ENCODE results near the gene PRKAR1A. TPM values are rescaled to one million over a fixed set of nuclear protein-coding genes. Genes with fewer than 3 reads are reported as not detected.

The PRKAR1A gene
- total and polyA plus RNA-seq, 12 donors, result 170 to 1,378 (median 783) TPM

DNA sequence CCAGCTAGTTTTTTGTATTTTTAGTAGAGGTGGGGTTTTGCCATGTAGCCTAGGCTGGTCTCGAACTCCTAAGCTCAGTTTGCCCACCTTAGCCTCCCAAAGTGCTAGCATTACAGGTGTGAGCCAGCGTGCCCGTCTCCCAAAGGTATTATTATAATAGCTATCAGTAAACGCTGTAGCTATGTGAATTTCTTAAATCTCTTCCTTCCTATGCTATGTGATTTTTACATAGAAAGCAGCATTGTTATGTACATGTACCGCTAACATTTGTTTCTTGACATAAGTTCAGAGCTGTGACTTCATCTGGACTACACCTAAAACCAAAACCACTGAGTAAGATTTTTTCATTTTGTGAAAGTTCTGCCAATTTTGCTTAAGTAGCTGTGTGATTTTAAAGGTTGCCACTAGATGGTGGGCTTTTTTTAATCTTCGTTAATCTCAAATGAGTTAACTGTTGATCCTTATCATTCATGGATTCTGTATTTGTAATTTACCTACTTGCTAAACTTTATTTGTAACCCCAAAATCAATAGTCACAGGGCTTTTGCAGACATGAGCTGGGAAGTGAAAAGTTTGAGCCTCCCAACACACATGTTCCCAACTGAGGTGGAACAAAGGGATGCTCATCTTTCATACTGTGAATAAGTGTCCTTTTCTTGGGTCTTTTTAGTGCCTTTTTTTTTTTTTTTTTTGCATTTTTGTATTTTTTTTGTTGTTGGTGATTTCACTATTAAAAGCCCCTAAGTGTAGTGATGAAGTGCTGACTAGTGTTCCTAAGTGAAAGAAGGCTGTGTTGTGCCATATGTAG, 21.9 kb downstream of the PRKAR1A start:
- DNase-seq, result no peak
- Histone ChIP-seq H3K36me3 (peaks cover 0 to 100% (median 57%) of the 10 kb centered on the region in 9 donors), H3K27ac (peak overlapping the region in 5 of 10 donors; percentile 11 to 59 (median 23)), H3K4me1 (peaks cover 0 to 70% (median 11%) of the 10 kb centered on the region in 9 donors), H3K4me3 (no peak overlapping the region), H3K27me3 (no peaks in the 10 kb centered on the region), H3K9me3 (no peaks in the 10 kb centered on the region)
- TF ChIP-seq, protein P1, sequence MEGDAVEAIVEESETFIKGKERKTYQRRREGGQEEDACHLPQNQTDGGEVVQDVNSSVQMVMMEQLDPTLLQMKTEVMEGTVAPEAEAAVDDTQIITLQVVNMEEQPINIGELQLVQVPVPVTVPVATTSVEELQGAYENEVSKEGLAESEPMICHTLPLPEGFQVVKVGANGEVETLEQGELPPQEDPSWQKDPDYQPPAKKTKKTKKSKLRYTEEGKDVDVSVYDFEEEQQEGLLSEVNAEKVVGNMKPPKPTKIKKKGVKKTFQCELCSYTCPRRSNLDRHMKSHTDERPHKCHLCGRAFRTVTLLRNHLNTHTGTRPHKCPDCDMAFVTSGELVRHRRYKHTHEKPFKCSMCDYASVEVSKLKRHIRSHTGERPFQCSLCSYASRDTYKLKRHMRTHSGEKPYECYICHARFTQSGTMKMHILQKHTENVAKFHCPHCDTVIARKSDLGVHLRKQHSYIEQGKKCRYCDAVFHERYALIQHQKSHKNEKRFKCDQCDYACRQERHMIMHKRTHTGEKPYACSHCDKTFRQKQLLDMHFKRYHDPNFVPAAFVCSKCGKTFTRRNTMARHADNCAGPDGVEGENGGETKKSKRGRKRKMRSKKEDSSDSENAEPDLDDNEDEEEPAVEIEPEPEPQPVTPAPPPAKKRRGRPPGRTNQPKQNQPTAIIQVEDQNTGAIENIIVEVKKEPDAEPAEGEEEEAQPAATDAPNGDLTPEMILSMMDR (IDR thresholded peaks at IDR 0.05), result peak in 7 of 9 donors; percentile 6 to 47 (median 43)
- intact Hi-C loops (cut with DNase I), result loop anchor here in 3 of 10 donors (5.0 to 10.0 kb wide), 3 partner anchors 61 to 231 kb away; no protein-coding TSS in a partner anchor
- ATAC-seq, result no peak
- WGBS, 2 donors, result 70 to 75% methylated on average over 6 of the region's 6 CpGs

DNA sequence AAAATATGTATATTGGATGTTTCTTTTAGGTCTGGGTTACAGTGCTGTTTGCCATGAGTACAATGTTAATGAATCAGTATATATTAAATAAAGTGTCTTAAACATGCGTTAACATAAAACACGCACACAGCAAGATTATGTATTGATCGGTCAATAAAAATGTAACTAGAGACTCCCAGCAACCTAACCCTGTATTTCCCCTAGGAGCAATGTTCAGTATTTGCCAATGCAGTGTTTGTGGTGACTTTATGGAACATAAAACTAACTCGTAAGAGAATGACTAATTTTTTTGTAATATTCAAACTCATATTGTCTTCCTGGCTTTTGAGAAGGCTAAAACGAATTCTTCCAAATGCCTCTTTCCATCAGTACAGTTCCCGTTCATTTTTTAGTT, 22.5 kb downstream of the PRKAR1A start:
- ATAC-seq, result no peak
- 90 to 92% methylated on average over 6 of the region's 6 CpGs for WGBS, 2 donors
- TF ChIP-seq, protein P1 (IDR thresholded peaks at IDR 0.05), result no peak
- DNase-seq, result no peak
- no peaks in the 10 kb centered on the region for H3K27me3 ChIP-seq
- no peak overlapping the region for H3K4me3 ChIP-seq
- H3K9me3 ChIP-seq, result no peaks in the 10 kb centered on the region
- H3K4me1 ChIP-seq, result peaks cover 0 to 69% (median 11%) of the 10 kb centered on the region in 9 donors
- H3K36me3 ChIP-seq, result peaks cover 0 to 100% (median 54%) of the 10 kb centered on the region in 9 donors
- peak overlapping the region in 1 of 10 donors; percentile 59 for H3K27ac ChIP-seq
- intact Hi-C loops (cut with DNase I), result loop anchor here in 4 of 10 donors (5.0 to 10.0 kb wide), 5 partner anchors 60 to 230 kb away; no protein-coding TSS in a partner anchor

DNA sequence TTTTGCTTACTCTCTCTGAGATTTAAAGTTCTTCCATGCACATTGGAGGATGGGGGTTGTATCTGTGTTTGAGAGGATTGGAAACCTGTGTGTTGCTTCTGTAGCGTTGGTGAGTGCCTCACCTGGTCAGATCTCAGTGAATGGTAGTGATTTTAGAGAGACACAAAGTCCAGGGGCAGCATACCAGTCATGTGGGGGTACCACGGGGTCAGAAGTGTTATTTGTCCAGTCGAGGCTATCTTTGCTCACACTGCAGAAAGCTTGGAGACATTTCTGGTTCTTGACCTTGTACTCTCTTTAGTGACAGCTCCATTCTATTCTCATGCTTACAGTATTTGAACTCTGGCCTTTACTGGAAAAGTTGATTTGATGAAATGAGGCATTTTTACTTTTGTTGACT, 23.7 kb downstream of the PRKAR1A start:
- H3K27me3 ChIP-seq, result no peaks in the 10 kb centered on the region
- H3K4me3 ChIP-seq, result no peak overlapping the region
- TF ChIP-seq, protein P1 (IDR thresholded peaks at IDR 0.05), result no peak
- peaks cover 0 to 69% (median 19%) of the 10 kb centered on the region in 9 donors for H3K4me1 ChIP-seq
- no peak for ATAC-seq
- no peak for DNase-seq
- 52 to 60% methylated on average over 3 of the region's 3 CpGs for WGBS, 2 donors
- peaks cover 0 to 100% (median 50%) of the 10 kb centered on the region in 9 donors for H3K36me3 ChIP-seq
- intact Hi-C loops (cut with DNase I), result loop anchor here in 4 of 10 donors (5.0 to 10.0 kb wide), 4 partner anchors 59 to 229 kb away; no protein-coding TSS in a partner anchor
- H3K9me3 ChIP-seq, result no peaks in the 10 kb centered on the region
- H3K27ac ChIP-seq, result peak overlapping the region in 5 of 10 donors; percentile 9 to 59 (median 25)

DNA sequence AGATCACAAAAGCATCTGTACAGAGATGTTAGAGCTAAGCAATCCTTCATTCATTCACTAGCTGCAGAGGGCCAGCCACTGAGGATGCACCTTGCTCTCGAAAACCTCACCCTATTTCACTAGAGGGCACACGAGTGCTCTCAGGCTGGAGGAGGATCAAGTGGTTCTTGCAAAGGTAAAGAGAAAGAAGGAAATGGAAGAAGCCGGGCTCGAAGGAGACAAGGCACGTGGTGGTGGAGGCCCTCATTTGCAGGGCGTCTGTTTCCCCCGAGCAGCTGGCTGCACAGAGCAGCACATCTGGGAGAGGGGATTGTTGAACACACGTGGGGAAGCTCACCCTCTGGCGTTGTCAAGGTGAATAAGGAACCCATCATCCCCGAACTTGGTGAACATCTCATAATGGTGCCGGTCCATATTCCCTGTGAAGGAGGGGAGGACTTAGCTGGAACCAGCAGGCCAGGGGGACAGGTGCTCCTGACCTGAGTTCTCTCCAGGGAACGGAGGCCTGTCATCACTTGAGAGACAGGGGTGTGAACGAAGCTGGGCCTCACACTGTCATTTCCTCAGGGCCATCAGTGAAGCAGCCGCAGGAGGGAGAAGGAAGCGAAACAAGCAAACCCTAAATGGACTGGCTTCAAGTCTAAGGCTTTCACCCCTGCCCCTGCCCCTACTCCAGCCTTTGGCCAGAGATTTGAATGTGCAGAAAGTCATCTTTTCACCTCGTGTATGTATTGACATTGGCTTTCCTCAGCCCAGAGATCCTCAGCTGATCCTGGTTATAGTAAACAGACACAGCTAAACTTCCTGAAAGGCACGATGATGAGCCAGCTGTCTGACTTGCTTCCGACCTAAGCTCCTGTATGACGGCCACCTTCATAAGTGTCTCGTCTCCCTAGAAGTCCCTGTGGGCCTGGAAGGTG, 27.6 kb downstream of the PRKAR1A start:
- ATAC-seq, result peak; percentile 7 to 38 (median 20)
- no peak overlapping the region for H3K4me3 ChIP-seq
- no peaks in the 10 kb centered on the region for H3K27me3 ChIP-seq
- no peaks in the 10 kb centered on the region for H3K9me3 ChIP-seq
- H3K4me1 ChIP-seq, result peaks cover 0 to 59% (median 11%) of the 10 kb centered on the region in 9 donors
- no peak for DNase-seq
- TF ChIP-seq, protein P1 (IDR thresholded peaks at IDR 0.05), result peak in 4 of 9 donors; percentile 29 to 43 (median 38)
- intact Hi-C loops (cut with DNase I), result loop anchor here in 8 of 10 donors (5.0 to 10.0 kb wide), 6 partner anchors 55 to 225 kb away; no protein-coding TSS in a partner anchor
- H3K27ac ChIP-seq, result peak overlapping the region in 7 of 10 donors; percentile 1 to 67 (median 46)
- H3K36me3 ChIP-seq, result peaks cover 0 to 96% (median 41%) of the 10 kb centered on the region in 9 donors
- 50 to 56% methylated on average over 20 of the region's 20 CpGs for WGBS, 2 donors
